OCI-LY3 (cell line): Measurements from ENCODE around the gene IL6.

ENCODE experiments used
- H2AFZ ChIP-seq: fragments of 200-600, 300-600 bp; shearing (Covaris generic); 2 replicates; pipeline ENCODE4 v1.6.0; 2014; ENCODE audit warnings: antibody characterized with exemption, low read depth, low read length
- H3K27ac ChIP-seq: fragments of 200-600, 300-600 bp; sonication (generic); 2 replicates; pipeline ENCODE4 v1.5.1; 2014; ENCODE audit warnings: mild to moderate bottlenecking, low read length, moderate library complexity, mixed read lengths
- H3K27me3 ChIP-seq: fragments of 200-600, 300-600 bp; sonication (generic); 2 replicates; pipeline ENCODE4 v1.6.1; 2014; ENCODE audit warnings: low read depth, low read length, mixed read lengths
- H3K36me3 ChIP-seq: fragments of 200-600, 300-600 bp; sonication (generic); replicated peaks from 2 replicates; pipeline ENCODE3; 2014; ENCODE audit warnings: low read depth, low read length, mixed read lengths
- H3K4me1 ChIP-seq: fragments of 300-600, 200-600 bp; sonication (generic); 2 replicates; pipeline ENCODE4 v1.6.1; 2014; ENCODE audit warnings: low read length, mixed read lengths
- H3K4me2 ChIP-seq: fragments of 200-600, 300-600 bp; sonication (generic); 2 replicates; pipeline ENCODE4 v1.6.1; 2014; ENCODE audit warnings: low read length, mixed read lengths
- H3K4me3 ChIP-seq: fragments of 300-600, 200-600 bp; sonication (generic); 2 replicates; pipeline ENCODE4 v1.5.1; 2014; ENCODE audit warnings: antibody characterized with exemption, mild to moderate bottlenecking, low read length, moderate library complexity
- H3K79me2 ChIP-seq: fragments of 300-600, 200-600 bp; shearing (Covaris generic); 2 replicates; pipeline ENCODE4 v1.6.1; 2014; ENCODE audit warnings: mild to moderate bottlenecking, low read length, mixed read lengths
- H3K9ac ChIP-seq: fragments of 300-600, 200-600 bp; shearing (Covaris generic); 2 replicates; pipeline ENCODE4 v1.6.0; 2014; ENCODE audit warnings: mild to moderate bottlenecking, low read length, moderate library complexity
- H3K9me3 ChIP-seq: fragments of 200-600, 300-600 bp; shearing (Covaris generic); 2 replicates; pipeline ENCODE4 v1.6.1; 2014; ENCODE audit warnings: low read length, mixed read lengths; ENCODE audit not compliant: insufficient read depth
- H4K20me1 ChIP-seq: fragments of 200-600, 300-600 bp; sonication (generic); 2 replicates; pipeline ENCODE4 v1.6.1; 2016; ENCODE audit warnings: low read length, mixed read lengths; ENCODE audit not compliant: insufficient read depth
- EZH2phosphoT487 ChIP-seq: fragments of 200-600 bp; shearing (Covaris generic); IDR thresholded peaks from 2 replicates; pipeline ENCODE4 v1.6.1; 2018; ENCODE audit warnings: antibody characterized with exemption, mixed run types, low read depth
- TF ChIP-seq, protein P1 (sequence below): fragments of 200-600, 300-600 bp; sonication (generic); IDR thresholded peaks from 2 replicates; pipeline ENCODE4 v1.5.1; 2014; ENCODE audit warnings: antibody characterized with exemption, low read length, low read depth

The IL6 gene

DNA sequence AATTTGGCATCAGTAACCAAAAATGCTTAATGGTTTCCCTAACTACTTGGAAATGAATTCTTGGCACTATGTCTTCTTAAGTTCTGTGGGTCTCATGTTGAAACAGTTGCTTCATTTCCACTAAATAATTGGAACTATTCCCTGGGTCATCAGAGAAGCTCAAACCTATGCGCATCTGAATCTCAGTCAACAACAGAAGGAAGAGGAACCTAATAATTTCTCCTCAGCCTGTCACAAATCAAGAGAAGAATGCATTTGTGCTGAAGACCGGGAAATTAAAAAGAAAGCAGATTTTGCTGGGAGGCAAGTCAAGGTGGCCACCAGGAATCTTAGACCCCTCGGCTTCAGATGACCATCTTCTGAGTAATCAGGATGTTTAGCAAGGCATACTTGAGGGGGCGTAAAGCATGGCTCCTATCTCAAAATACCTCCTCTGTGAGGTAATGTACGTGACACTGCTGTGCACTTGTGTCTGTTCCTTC is 54.3 kb downstream of the IL6 start:
- no peak overlapping the region for H2AFZ ChIP-seq
- TF ChIP-seq, protein P1, sequence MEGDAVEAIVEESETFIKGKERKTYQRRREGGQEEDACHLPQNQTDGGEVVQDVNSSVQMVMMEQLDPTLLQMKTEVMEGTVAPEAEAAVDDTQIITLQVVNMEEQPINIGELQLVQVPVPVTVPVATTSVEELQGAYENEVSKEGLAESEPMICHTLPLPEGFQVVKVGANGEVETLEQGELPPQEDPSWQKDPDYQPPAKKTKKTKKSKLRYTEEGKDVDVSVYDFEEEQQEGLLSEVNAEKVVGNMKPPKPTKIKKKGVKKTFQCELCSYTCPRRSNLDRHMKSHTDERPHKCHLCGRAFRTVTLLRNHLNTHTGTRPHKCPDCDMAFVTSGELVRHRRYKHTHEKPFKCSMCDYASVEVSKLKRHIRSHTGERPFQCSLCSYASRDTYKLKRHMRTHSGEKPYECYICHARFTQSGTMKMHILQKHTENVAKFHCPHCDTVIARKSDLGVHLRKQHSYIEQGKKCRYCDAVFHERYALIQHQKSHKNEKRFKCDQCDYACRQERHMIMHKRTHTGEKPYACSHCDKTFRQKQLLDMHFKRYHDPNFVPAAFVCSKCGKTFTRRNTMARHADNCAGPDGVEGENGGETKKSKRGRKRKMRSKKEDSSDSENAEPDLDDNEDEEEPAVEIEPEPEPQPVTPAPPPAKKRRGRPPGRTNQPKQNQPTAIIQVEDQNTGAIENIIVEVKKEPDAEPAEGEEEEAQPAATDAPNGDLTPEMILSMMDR: no peak
- TF ChIP-seq EZH2phosphoT487: no peak
- no peak overlapping the region for H3K4me3 ChIP-seq

More for the DNA sequence above, 54.3 kb downstream of the IL6 start:
- no peaks in the 10 kb centered on the region for H3K79me2 ChIP-seq
- H4K20me1 ChIP-seq: no peaks in the 10 kb centered on the region
- H3K36me3 ChIP-seq: no peaks in the 10 kb centered on the region
- H3K4me2 ChIP-seq: no peak overlapping the region
- H3K27ac ChIP-seq: no peak overlapping the region
- H3K27me3 ChIP-seq: no peaks in the 10 kb centered on the region
- H3K4me1 ChIP-seq: 0 out of 2 replicates have a peak, but pooled peaks cover 2% of the 10 kb centered on the region
- H3K9me3 ChIP-seq: no peaks in the 10 kb centered on the region
- H3K9ac ChIP-seq: no peak overlapping the region
